Measurements from ENCODE around the gene KLF15.

KLF15 gene

GRCh38 chr3:126364130-126364695 is 7.0 kb upstream of the KLF15 start:
- DNase-seq (ENCODE audit: extremely low read depth, insufficient read length), result no peak
- TF ChIP-seq CTCF (IDR thresholded peaks at IDR 0.05; ENCODE audit: insufficient read depth, low read length, poor library complexity, severe bottlenecking), result no peak
- Histone ChIP-seq H3K4me3 (replicated peaks; ENCODE audit: low read depth, low read length) (no peak overlapping the region), H3K27me3 (replicated peaks; ENCODE audit: control insufficient read depth, insufficient read depth, low read length) (peaks cover 4% of the 10 kb centered on the region), H3K36me3 (ENCODE audit: control insufficient read depth, insufficient read depth, low read length) (no peaks in the 10 kb centered on the region)

GRCh38 chr3:126361211-126361610 is 4.0 kb upstream of the KLF15 start:
- no peak overlapping the region for H3K4me3 ChIP-seq (replicated peaks; ENCODE audit: low read depth, low read length)
- TF ChIP-seq CTCF (IDR thresholded peaks at IDR 0.05; ENCODE audit: insufficient read depth, low read length, poor library complexity, severe bottlenecking), result no peak
- no peaks in the 10 kb centered on the region for H3K36me3 ChIP-seq (ENCODE audit: control insufficient read depth, insufficient read depth, low read length)
- peaks cover 4% of the 10 kb centered on the region for H3K27me3 ChIP-seq (replicated peaks; ENCODE audit: control insufficient read depth, insufficient read depth, low read length)
- no peak for DNase-seq (ENCODE audit: extremely low read depth, insufficient read length)

GRCh38 chr3:126360714-126361060 is 3.5 kb upstream of the KLF15 start:
- Histone ChIP-seq H3K27me3 (replicated peaks; ENCODE audit: control insufficient read depth, insufficient read depth, low read length) (peaks cover 4% of the 10 kb centered on the region), H3K4me3 (replicated peaks; ENCODE audit: low read depth, low read length) (no peak overlapping the region)
- TF ChIP-seq CTCF (IDR thresholded peaks at IDR 0.05; ENCODE audit: insufficient read depth, low read length, poor library complexity, severe bottlenecking), result no peak

GRCh38 chr3:126360046-126360713 is 3.0 kb upstream of the KLF15 start:
- peaks cover 4% of the 10 kb centered on the region for H3K27me3 ChIP-seq (replicated peaks; ENCODE audit: control insufficient read depth, insufficient read depth, low read length)
- no peak for TF ChIP-seq CTCF (IDR thresholded peaks at IDR 0.05; ENCODE audit: insufficient read depth, low read length, poor library complexity, severe bottlenecking)
- DNase-seq (ENCODE audit: extremely low read depth, insufficient read length), result no peak
- H3K36me3 ChIP-seq (ENCODE audit: control insufficient read depth, insufficient read depth, low read length), result no peaks in the 10 kb centered on the region
- no peak overlapping the region for H3K4me3 ChIP-seq (replicated peaks; ENCODE audit: low read depth, low read length)

More at GRCh38 chr3:126360714-126361060, 3.5 kb upstream of the KLF15 start:
- H3K36me3 ChIP-seq (ENCODE audit: control insufficient read depth, insufficient read depth, low read length), result no peaks in the 10 kb centered on the region
- DNase-seq (ENCODE audit: extremely low read depth, insufficient read length), result no peak

GRCh38 chr3:126358816-126359181 is 1.6 kb upstream of the KLF15 start:
- DNase-seq (ENCODE audit: extremely low read depth, insufficient read length), result no peak
- Histone ChIP-seq H3K27me3 (replicated peaks; ENCODE audit: control insufficient read depth, insufficient read depth, low read length) (peaks cover 4% of the 10 kb centered on the region), H3K4me3 (replicated peaks; ENCODE audit: low read depth, low read length) (no peak overlapping the region), H3K36me3 (ENCODE audit: control insufficient read depth, insufficient read depth, low read length) (no peaks in the 10 kb centered on the region)
- TF ChIP-seq CTCF (IDR thresholded peaks at IDR 0.05; ENCODE audit: insufficient read depth, low read length, poor library complexity, severe bottlenecking), result no peak
